Left hindlimb (tissue), 1 donor: Measurements from ENCODE around the gene PLXDC2.

Source experiments
- DNase-seq: peaks from one replicate; pipeline ENCODE4 v3.0.0-alpha.2; 2018

The PLXDC2 gene

GRCh38 chr10:19862811-19863515, 46.7 kb downstream of the PLXDC2 start:
- DNase-seq, result no peak

GRCh38 chr10:19865676-19866075, 49.4 kb downstream of the PLXDC2 start:
- no peak for DNase-seq

- DNase-seq, result no peak
Measured at GRCh38 chr10:19869370-19869769, 53.1 kb downstream of the PLXDC2 start.

DNA sequence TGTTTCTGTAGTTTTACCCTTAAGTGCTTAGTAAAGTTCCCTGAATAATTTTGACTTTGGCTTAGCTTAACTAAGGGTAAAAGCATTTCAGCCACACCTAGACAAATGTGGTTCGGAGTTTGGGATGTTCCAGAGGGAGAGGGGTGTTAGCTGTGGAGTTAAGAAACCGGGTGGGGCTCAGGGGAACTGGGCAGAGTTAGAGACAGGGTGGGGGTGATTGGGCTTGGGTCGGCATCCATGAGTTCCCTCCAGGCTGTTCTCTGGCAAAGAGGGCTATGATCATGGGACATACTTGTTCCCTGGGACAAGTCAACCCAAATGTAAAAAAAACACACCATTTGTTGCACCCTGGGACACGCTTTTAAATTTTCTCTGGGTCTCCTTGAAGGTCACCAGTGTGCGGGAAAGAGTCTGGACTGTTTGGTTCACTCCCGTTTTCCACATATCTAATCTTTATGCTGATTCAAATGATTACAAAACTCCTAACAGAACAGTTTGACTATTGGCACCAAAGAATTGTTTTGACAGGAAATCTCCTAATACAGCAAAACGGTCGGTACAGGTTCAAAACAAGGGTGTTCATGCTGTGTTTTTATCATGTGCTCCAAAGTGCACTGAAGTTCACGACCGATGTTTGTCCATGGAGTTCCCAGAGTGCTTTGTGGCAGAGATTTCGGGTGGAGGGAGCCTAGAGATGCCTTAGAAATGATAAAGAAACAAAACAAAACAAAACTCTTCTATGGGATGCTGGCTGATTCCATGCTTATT, 56.5 kb downstream of the PLXDC2 start:
- DNase-seq, result no peak

DNA sequence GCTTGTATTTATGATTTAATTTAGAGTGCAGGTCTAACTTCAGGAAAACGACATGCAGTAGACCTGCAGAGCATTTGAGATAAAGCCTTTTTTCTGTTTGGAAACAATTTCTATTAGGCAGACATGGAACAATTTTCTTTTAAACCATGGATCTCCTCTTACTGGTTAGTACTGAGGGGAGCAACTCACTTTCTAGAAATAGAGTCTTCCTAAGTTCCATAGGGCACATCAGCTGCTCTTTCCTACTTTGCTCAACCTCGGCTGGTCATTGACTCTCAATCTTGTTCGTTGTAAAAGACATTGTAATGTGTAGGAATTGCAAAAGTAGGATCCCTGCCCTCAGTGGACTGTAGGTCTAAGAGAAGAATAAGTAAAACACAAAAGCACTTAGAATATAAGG, 58.0 kb downstream of the PLXDC2 start:
- DNase-seq, result no peak

DNA sequence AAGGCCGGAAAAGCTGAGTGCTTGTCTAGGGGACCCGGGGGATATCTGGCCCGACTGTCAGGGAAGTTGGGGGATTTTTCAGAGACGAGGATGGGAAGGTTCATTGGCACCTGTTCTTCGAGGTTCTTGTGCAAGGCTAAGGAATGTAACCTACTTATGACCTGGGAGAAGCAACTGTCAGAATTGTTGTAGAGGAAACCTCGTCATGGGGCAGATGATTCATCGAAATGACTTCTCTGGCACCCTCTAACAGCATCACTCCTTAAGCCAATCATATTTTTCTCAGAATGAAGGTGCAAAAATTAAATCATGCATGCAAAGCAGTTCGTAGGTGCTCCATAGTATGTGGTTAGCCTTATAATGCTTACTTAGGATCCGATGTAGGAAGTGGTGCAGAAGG, 58.6 kb downstream of the PLXDC2 start:
- no peak for DNase-seq

- no peak for DNase-seq
Measured at GRCh38 chr10:19876570-19876969, 60.3 kb downstream of the PLXDC2 start.

DNA sequence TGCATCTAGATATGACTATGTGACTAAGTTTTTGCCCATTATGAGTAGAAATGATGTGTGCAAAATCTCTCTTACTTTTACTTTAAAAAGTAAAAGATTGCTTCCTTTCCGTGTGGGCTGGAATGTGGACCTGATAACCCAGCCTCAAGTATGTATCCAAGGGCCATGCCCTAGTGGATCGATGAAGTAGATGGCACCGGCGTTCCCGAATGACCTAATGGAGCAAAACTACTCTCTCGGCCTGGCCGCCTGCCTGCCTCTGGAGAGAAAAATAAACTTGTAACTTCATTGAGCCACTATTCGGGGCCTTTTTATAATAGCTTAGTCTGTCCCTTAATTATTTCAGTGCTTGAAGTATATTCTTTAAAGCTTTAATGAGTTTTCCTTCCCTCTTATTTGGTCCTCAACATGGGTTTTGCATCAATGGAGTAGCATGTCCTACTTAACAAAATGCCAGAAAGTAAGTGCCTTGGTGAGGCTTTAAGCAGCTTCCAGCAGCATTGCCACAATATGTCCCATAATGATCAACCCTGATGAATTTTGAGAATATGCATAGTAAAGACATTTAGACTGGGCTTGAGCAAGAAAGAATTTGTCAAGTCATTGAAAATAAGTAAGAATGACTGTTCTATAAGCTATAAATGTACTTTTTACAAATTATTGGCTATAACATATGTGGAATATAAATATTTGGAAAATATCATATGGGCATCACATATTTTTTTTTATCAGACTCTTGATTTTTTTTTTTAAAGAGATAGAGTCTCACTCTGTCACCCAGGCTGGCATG, 61.4 kb downstream of the PLXDC2 start:
- no peak for DNase-seq

GRCh38 chr10:19882621-19883020, 66.4 kb downstream of the PLXDC2 start:
- no peak for DNase-seq

DNA sequence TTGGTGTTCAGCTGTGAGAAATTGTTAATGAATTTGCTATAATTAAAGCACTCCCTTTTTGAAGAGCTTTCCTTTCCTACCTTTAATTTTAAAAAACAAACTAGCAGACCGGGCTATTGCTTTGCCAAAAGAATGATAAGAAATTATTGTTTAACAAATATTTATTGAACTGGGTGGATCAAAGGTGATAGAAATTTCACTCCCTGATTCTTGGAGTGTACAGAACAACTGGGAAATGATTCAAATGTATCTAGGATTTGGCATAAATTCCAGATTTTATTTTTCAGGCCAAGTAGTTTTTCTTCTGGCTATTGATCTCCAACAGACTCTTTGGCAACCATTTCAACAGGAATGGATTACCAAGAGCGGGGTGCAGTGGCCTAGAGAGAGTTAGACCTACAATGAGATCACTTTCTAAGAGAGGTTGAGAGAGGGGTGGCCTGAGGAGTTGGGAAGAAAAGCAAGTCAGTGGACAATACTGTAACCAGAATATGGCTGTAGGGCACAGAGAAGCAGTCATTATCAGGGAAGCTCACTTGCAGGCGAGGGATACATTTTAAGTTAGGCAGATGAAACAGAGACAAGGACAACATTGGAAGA, 71.9 kb downstream of the PLXDC2 start:
- no peak for DNase-seq

DNA sequence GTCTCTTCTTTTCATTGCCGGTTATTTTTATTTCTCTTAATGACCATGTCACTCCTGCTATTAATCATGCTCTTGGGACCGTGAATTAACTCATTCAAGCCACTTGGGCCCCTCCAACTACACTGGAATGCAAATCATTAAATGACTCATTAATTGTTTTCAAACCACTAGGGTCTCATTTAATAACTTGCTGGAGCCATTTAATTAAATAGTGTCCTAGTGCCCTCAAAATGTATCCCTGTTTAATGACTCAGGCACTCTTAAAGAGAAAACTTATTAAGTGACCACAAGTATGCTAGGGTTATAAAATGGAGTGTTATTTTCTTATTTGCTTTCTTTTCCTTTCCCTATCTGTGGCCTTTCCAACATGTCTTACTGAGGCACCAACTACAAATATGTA, 73.0 kb downstream of the PLXDC2 start:
- no peak for DNase-seq

- no peak for DNase-seq
Measured at GRCh38 chr10:19891429-19891828, 75.2 kb downstream of the PLXDC2 start.

- no peak for DNase-seq
Measured at GRCh38 chr10:19892270-19892669, 76.0 kb downstream of the PLXDC2 start.

- no peak for DNase-seq
Measured at GRCh38 chr10:19892677-19893076, 76.4 kb downstream of the PLXDC2 start.

DNA sequence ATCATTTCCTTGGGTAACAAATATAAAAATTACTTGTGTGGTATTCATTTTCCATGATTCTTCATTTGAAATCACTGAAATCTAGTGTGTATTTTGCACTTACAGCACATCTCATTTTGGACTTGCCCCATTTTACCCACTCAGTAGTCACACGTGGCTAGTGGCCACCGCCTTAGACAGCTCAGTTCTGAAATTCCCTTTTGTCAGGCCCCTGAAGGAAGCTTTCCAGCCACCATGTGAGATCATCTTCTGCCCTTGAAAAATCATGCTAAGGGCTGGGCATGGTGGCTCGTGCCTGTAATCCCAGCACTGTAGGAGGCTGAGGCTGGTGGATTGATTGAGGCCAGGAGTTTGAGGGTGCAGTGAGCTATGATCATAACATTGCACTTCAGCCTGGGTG, 79.3 kb downstream of the PLXDC2 start:
- no peak for DNase-seq

GRCh38 chr10:19902456-19902855, 86.2 kb downstream of the PLXDC2 start:
- no peak for DNase-seq

DNA sequence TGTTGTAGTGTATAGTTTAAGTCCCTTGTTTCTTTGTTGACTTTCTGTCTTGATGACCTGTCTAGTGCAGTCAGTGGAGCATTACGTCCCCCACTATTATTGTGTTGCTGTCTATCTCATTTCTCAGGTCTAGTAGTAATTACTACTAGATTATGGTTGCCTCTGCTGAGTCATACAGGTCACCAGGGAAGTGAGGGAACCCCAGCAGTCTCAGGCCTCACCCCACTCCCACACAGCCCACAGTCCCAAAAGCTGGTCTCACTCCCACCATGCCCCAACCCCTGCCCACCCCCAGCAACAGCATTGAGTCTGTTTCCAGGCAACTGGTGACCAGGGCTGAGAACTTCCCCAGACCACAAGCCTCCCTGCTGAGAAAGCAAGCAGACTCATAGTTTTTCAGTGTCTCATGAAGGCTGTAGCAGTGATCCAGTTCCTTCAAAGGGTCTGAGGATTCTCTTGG, 88.0 kb downstream of the PLXDC2 start:
- no peak for DNase-seq

GRCh38 chr10:19906108-19906791, 90.0 kb downstream of the PLXDC2 start:
- no peak for DNase-seq

DNA sequence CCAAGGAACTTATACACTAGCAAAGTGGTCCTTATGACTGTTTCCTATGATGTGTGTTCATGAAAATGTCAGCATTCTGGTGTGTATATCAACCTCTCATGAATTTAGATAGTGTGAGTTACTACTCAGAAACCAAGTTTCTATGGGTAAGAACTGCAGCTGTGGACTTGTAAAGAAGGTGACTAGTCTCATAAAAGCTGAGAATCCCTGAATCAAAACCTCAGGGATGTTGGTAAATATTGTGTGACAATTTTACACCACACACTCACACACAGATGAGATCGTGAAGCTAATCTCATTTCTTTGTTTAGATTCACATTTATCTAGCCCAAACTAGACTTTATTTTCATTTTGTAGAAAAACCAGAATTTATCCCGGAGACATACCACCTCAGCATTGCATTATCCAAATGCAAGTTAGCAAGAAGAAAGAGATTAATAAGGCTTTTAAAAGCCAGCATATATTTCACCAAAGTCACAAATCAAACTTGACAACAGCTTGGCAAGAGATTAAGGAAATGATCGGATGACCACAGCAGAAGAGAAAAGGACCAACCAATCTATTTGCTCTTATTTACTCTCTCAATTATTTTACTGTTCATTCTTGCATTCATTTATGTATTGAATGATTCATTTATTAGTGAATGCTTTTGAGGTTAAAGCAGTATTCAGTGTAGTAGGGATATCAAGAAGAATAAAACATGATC, 92.9 kb downstream of the PLXDC2 start:
- no peak for DNase-seq

DNA sequence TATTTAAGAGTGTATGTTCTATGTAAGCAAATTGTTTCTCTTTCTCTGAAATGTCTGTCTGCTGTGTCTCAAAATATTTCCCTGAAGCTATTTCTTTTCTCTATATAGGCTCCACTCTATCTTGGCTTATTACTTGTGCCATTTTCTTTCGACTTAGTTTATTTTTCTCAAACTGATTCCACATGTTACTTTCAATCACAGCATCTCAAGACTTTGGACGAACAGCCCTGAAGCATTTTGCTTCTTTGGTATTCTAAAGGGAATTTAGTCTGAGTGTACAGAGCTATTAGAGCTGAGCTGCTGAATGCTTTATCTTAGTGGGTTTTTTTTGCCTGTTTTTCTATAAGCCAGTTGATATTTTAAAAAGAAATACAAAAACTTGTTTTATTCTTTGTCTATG, 95.7 kb downstream of the PLXDC2 start:
- DNase-seq, result no peak

DNA sequence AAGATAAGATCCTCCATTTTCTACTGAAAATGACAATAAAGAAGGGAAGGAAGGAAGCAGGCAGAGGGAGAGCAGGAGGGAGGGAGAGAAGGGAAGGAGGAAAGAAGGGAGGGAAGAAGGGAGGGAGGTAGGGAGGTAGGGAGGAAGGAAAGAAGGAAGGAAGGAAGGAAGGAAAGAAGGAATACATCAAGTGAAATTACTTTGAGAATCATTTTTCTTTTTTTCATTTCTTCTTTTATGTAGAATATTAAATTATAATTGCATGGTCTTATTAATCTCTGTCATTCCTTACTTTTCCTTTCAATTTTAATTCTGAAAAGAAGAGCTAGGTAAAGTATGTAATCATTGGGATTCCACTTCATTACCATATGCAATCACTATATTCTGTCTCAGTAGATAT, 97.8 kb downstream of the PLXDC2 start:
- DNase-seq, result no peak

- no peak for DNase-seq
Measured at GRCh38 chr10:19915125-19915524, 98.9 kb downstream of the PLXDC2 start.
